ENCODE measurements around the gene PERCC1. TPM values are rescaled to one million over a fixed set of nuclear protein-coding genes. Genes with fewer than 3 reads are reported as not detected.
"Not testable (repeated sequence)": the region's sequence is repeated elsewhere in the genome, so short reads cannot be mapped to it uniquely, and the experiment has no call there.

The PERCC1 gene
- total RNA-seq, 1 experiment from 2014 or later = not detected

GRCh38 chr16:1437606-1438005 lies 6.7 kb downstream of the PERCC1 start:
- Histone ChIP-seq H2AFZ (ENCODE audit: low read length) (no peak overlapping the region), H3K27ac (ENCODE audit: low read length) (no peak overlapping the region), H3K4me3 (ENCODE audit: low read length) (no peak overlapping the region), H3K79me2 (ENCODE audit: low read length) (no peaks in the 10 kb centered on the region), H3K4me1 (ENCODE audit: insufficient read depth, low read length) (no peaks in the 10 kb centered on the region), H3K9me2 (replicated peaks; ENCODE audit: low read length) (no peaks in the 10 kb centered on the region), H3K36me3 (ENCODE audit: low read depth, low read length) (no peaks in the 10 kb centered on the region), H3K9me3 (ENCODE audit: low read length) (no peaks in the 10 kb centered on the region), H3F3A (ENCODE audit: low read length, unreplicated experiment) (no peaks in the 10 kb centered on the region), H3K27me3 (ENCODE audit: low read length) (no peaks in the 10 kb centered on the region), H3K4me2 (ENCODE audit: low read length) (no peak overlapping the region), H3K9ac (ENCODE audit: low read length) (no peak overlapping the region), H4K20me1 (ENCODE audit: low read length) (no peaks in the 10 kb centered on the region)
- ChIA-PET CTCF (interaction anchor here (0.6 kb wide), 1 partner anchor 286 kb away, joined by 3 read pairs; no protein-coding TSS in a partner anchor), POLR2A (ENCODE audit: unreplicated experiment) (no interaction called here)
- intact Hi-C loops (cut with micrococcal nuclease) = no loop called here
- ATAC-seq = no peak
- no TSS peak for BruUV-seq (replicated peaks)
- TF ChIP-seq EZH2phosphoT487 (IDR thresholded peaks at IDR 0.05; ENCODE audit: borderline replicate concordance, low read length) (no peak), CTCF (conservative IDR thresholded peaks at IDR 0.05; ENCODE audit: low read depth, low read length) (no peak), EZH2 (IDR thresholded peaks at IDR 0.05; ENCODE audit: low read length, unreplicated experiment) (no peak)
- no peak for DNase-seq

- no peak overlapping the region for H3K27ac ChIP-seq (ENCODE audit: low read length)
- H3K27me3 ChIP-seq (ENCODE audit: low read length) = no peaks in the 10 kb centered on the region
- POLR2A ChIA-PET (ENCODE audit: unreplicated experiment) = no interaction called here
- no peak for TF ChIP-seq EZH2phosphoT487 (IDR thresholded peaks at IDR 0.05; ENCODE audit: borderline replicate concordance, low read length)
- TF ChIP-seq EZH2 (IDR thresholded peaks at IDR 0.05; ENCODE audit: low read length, unreplicated experiment) = no peak
- TF ChIP-seq CTCF (conservative IDR thresholded peaks at IDR 0.05; ENCODE audit: low read depth, low read length) = no peak
- no peaks in the 10 kb centered on the region for H3K4me1 ChIP-seq (ENCODE audit: insufficient read depth, low read length)
- ATAC-seq (no peak), DNase-seq (no peak)
- no peaks in the 10 kb centered on the region for H3K79me2 ChIP-seq (ENCODE audit: low read length)
- no peak overlapping the region for H2AFZ ChIP-seq (ENCODE audit: low read length)
- no peaks in the 10 kb centered on the region for H3K9me3 ChIP-seq (ENCODE audit: low read length)
- no peak overlapping the region for H3K4me3 ChIP-seq (ENCODE audit: low read length)
- H3K9me2 ChIP-seq (replicated peaks; ENCODE audit: low read length) = no peaks in the 10 kb centered on the region
- BruUV-seq (replicated peaks) = no TSS peak
- intact Hi-C loops (cut with micrococcal nuclease) = no loop called here
- no peaks in the 10 kb centered on the region for H4K20me1 ChIP-seq (ENCODE audit: low read length)
- no peaks in the 10 kb centered on the region for H3F3A ChIP-seq (ENCODE audit: low read length, unreplicated experiment)
- no peaks in the 10 kb centered on the region for H3K36me3 ChIP-seq (ENCODE audit: low read depth, low read length)
- no peak overlapping the region for H3K4me2 ChIP-seq (ENCODE audit: low read length)
- CTCF ChIA-PET = no interaction called here
- H3K9ac ChIP-seq (ENCODE audit: low read length) = no peak overlapping the region
Measured at GRCh38 chr16:1438229-1439057, 7.6 kb downstream of the PERCC1 start.

- no peaks in the 10 kb centered on the region for H3K4me1 ChIP-seq (ENCODE audit: insufficient read depth, low read length)
- no peaks in the 10 kb centered on the region for H3F3A ChIP-seq (ENCODE audit: low read length, unreplicated experiment)
- no peak for DNase-seq
- intact Hi-C loops (cut with micrococcal nuclease) = no loop called here
- no peaks in the 10 kb centered on the region for H3K9me3 ChIP-seq (ENCODE audit: low read length)
- H3K27me3 ChIP-seq (ENCODE audit: low read length) = no peaks in the 10 kb centered on the region
- H4K20me1 ChIP-seq (ENCODE audit: low read length) = no peaks in the 10 kb centered on the region
- BruUV-seq (replicated peaks) = no TSS peak
- no peaks in the 10 kb centered on the region for H3K36me3 ChIP-seq (ENCODE audit: low read depth, low read length)
- no peak overlapping the region for H2AFZ ChIP-seq (ENCODE audit: low read length)
- CTCF ChIA-PET = no interaction called here
- no peaks in the 10 kb centered on the region for H3K9me2 ChIP-seq (replicated peaks; ENCODE audit: low read length)
- POLR2A ChIA-PET (ENCODE audit: unreplicated experiment) = no interaction called here
- no peak for ATAC-seq
- H3K27ac ChIP-seq (ENCODE audit: low read length) = no peak overlapping the region
- no peak overlapping the region for H3K4me3 ChIP-seq (ENCODE audit: low read length)
- TF ChIP-seq CTCF (conservative IDR thresholded peaks at IDR 0.05; ENCODE audit: low read depth, low read length) = no peak
- TF ChIP-seq EZH2phosphoT487 (IDR thresholded peaks at IDR 0.05; ENCODE audit: borderline replicate concordance, low read length) = no peak
- no peak for TF ChIP-seq EZH2 (IDR thresholded peaks at IDR 0.05; ENCODE audit: low read length, unreplicated experiment)
- H3K4me2 ChIP-seq (ENCODE audit: low read length) = no peak overlapping the region
- H3K79me2 ChIP-seq (ENCODE audit: low read length) = no peaks in the 10 kb centered on the region
- H3K9ac ChIP-seq (ENCODE audit: low read length) = no peak overlapping the region
Measured at GRCh38 chr16:1439058-1439698, 8.3 kb downstream of the PERCC1 start.

GRCh38 chr16:1439699-1440074 lies 8.8 kb downstream of the PERCC1 start:
- CTCF ChIA-PET = not testable (repeated sequence)

More at GRCh38 chr16:1439699-1440074, 8.8 kb downstream of the PERCC1 start:
- ATAC-seq; intact Hi-C loops (cut with micrococcal nuclease); H3K79me2 ChIP-seq (ENCODE audit: low read length); H3K4me2 ChIP-seq (ENCODE audit: low read length); H4K20me1 ChIP-seq (ENCODE audit: low read length); H3K27ac ChIP-seq (ENCODE audit: low read length); H3K9me3 ChIP-seq (ENCODE audit: low read length); H3K27me3 ChIP-seq (ENCODE audit: low read length); POLR2A ChIA-PET (ENCODE audit: unreplicated experiment); H3K36me3 ChIP-seq (ENCODE audit: low read depth, low read length); H3K9ac ChIP-seq (ENCODE audit: low read length); H3F3A ChIP-seq (ENCODE audit: low read length, unreplicated experiment); H3K4me1 ChIP-seq (ENCODE audit: insufficient read depth, low read length); DNase-seq; H3K4me3 ChIP-seq (ENCODE audit: low read length); BruUV-seq (replicated peaks); H2AFZ ChIP-seq (ENCODE audit: low read length); H3K9me2 ChIP-seq (replicated peaks; ENCODE audit: low read length): not testable (repeated sequence)

All from PC-3 (cell line).